ENCODE data around the gene APP.

- TF ChIP-seq CTCF (conservative IDR thresholded peaks at IDR 0.05; ENCODE audit: low read depth, low read length) (no peak), EZH2 (IDR thresholded peaks at IDR 0.05; ENCODE audit: low read length, unreplicated experiment) (no peak)
Measured at GRCh38 chr21:26019236-26019635, 151.3 kb downstream of the APP start.

All from PC-3 (cell line).